Measurements from ENCODE around the gene SIVA1.

Gene SIVA1

GRCh38 chr14:104757681-104758392, 4.9 kb downstream of the SIVA1 start:
- peaks cover 19% of the 10 kb centered on the region for H3K4me1 ChIP-seq (ENCODE audit: insufficient read depth, low read length)
- no peak overlapping the region for H3K4me3 ChIP-seq (ENCODE audit: low read depth in 1 of 2, low read length in 2 of 2)
- H3K27ac ChIP-seq (ENCODE audit: low read depth, low read length), result no peak overlapping the region

GRCh38 chr14:104758981-104759969, 6.3 kb downstream of the SIVA1 start:
- Histone ChIP-seq H3K9ac (ENCODE audit: low read length) (no peak overlapping the region), H3K9me3 (ENCODE audit: low read length) (no peaks in the 10 kb centered on the region), H3K36me3 (ENCODE audit: insufficient read depth, low read length) (peaks cover 40% of the 10 kb centered on the region), H3K4me1 (ENCODE audit: insufficient read depth, low read length) (peaks cover 12% of the 10 kb centered on the region), H3K4me3 (ENCODE audit: low read depth in 1 of 2, low read length in 2 of 2) (no peak overlapping the region), H3K27me3 (ENCODE audit: control insufficient read depth in 1 of 2, insufficient read depth in 2 of 2, low read length in 2 of 2) (no peaks in the 10 kb centered on the region), H3K27ac (ENCODE audit: low read depth, low read length) (no peak overlapping the region)

More at GRCh38 chr14:104757681-104758392, 4.9 kb downstream of the SIVA1 start:
- Histone ChIP-seq H3K9ac (ENCODE audit: low read length) (no peak overlapping the region), H3K9me3 (ENCODE audit: low read length) (no peaks in the 10 kb centered on the region), H3K36me3 (ENCODE audit: insufficient read depth, low read length) (peaks cover 40% of the 10 kb centered on the region), H3K27me3 (ENCODE audit: control insufficient read depth in 1 of 2, insufficient read depth in 2 of 2, low read length in 2 of 2) (no peaks in the 10 kb centered on the region)

GRCh38 chr14:104765517-104765916, 12.6 kb downstream of the SIVA1 start:
- Histone ChIP-seq H3K9me3 (ENCODE audit: low read length) (no peaks in the 10 kb centered on the region), H3K9ac (ENCODE audit: low read length) (no peak overlapping the region), H3K27me3 (ENCODE audit: control insufficient read depth in 1 of 2, insufficient read depth in 2 of 2, low read length in 2 of 2) (no peaks in the 10 kb centered on the region), H3K36me3 (ENCODE audit: insufficient read depth, low read length) (peaks cover under 1% of the 10 kb centered on the region), H3K4me3 (ENCODE audit: low read depth in 1 of 2, low read length in 2 of 2) (no peak overlapping the region), H3K4me1 (ENCODE audit: insufficient read depth, low read length) (peaks cover 7% of the 10 kb centered on the region), H3K27ac (ENCODE audit: low read depth, low read length) (no peak overlapping the region)

DNA sequence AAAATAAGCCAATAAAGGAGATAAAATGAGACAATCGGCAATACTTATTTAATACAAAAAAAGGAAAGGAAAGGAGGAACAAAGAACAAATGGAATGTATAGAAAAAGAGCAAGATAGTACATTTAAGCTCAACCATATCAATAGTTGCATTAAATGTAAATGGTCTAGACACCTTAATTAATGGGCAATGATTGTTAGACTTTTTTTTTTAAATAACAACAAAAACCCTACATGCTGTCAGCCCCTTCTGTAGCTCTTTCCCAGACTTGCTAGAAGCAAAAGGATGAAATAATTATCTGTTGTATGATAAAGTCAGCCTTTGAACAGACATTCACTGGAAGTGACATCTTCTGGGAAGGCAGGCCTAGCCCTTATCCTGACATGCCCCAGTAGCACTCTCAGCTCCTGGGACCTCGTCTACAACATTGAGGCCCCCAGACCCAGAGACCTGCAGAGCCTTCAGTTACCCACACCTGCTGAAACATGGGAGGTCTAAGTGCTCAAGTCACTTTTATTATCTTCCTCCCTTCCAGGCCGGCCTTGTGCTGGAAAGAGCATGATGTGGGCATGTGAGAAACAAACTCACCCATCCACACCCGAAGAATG, 13.4 kb downstream of the SIVA1 start:
- Histone ChIP-seq H3K27me3 (ENCODE audit: control insufficient read depth in 1 of 2, insufficient read depth in 2 of 2, low read length in 2 of 2) (no peaks in the 10 kb centered on the region), H3K9me3 (ENCODE audit: low read length) (no peaks in the 10 kb centered on the region), H3K4me1 (ENCODE audit: insufficient read depth, low read length) (peaks cover 7% of the 10 kb centered on the region), H3K36me3 (ENCODE audit: insufficient read depth, low read length) (peaks cover 9% of the 10 kb centered on the region), H3K4me3 (ENCODE audit: low read depth in 1 of 2, low read length in 2 of 2) (no peak overlapping the region), H3K27ac (ENCODE audit: low read depth, low read length) (no peak overlapping the region), H3K9ac (ENCODE audit: low read length) (no peak overlapping the region)

DNA sequence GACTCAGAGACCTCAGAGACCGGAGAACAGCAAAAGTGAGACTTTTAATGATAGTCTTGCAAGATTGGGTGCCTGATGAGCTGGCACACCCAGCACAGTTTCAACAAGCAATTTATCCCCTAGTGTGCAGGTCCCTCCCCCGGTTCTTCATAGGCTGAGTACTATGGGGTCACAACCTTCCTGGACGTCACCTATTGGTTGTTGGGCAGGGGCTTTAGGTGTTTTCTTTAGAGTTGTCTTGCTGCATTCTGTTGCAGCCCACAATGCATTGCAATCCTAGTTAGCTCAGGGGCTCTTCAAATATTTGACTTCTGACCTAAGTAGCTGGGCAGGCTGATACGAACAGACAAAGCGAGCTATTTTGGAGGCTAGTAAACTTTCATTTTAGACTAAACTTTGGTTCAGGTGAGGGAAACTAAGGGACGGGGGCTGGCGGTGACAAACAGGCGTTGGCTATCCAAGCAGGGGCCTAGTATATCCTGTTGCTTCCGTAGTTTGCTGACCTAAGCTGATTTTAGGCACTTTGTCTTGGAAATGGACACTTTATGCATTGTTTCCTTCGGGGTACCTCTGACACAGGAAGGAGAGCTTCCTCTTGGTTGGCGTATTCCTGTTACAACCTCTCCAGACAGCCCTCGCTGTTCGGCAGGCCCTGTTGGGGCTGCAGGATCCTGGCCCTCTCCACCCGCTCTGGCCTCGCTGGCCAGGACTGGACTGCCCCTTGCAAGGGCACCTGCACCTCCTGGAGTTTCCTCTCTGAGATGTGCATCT, 14.1 kb downstream of the SIVA1 start:
- peaks cover 16% of the 10 kb centered on the region for H3K36me3 ChIP-seq (ENCODE audit: insufficient read depth, low read length)
- H3K9ac ChIP-seq (ENCODE audit: low read length), result no peak overlapping the region
- H3K9me3 ChIP-seq (ENCODE audit: low read length), result no peaks in the 10 kb centered on the region
- peaks cover 7% of the 10 kb centered on the region for H3K4me1 ChIP-seq (ENCODE audit: insufficient read depth, low read length)
- H3K27ac ChIP-seq (ENCODE audit: low read depth, low read length), result no peak overlapping the region
- H3K27me3 ChIP-seq (ENCODE audit: control insufficient read depth in 1 of 2, insufficient read depth in 2 of 2, low read length in 2 of 2), result no peaks in the 10 kb centered on the region
- no peak overlapping the region for H3K4me3 ChIP-seq (ENCODE audit: low read depth in 1 of 2, low read length in 2 of 2)

DNA sequence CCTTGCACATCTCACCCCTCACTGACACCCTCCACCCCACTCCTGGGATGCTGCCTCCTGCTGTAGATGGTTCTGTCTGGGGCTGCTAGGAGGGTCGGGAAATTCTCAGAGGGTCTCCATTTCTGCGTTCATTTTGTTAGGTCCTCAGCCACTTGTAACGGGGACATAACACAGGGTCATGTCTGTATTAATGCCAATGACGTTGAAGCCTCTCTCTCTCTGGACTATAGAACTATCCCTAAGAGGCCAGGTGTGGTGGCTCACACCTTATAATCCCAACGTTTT, 14.6 kb downstream of the SIVA1 start:
- no peaks in the 10 kb centered on the region for H3K9me3 ChIP-seq (ENCODE audit: low read length)
- peaks cover 17% of the 10 kb centered on the region for H3K36me3 ChIP-seq (ENCODE audit: insufficient read depth, low read length)
- H3K27ac ChIP-seq (ENCODE audit: low read depth, low read length), result no peak overlapping the region
- no peak overlapping the region for H3K9ac ChIP-seq (ENCODE audit: low read length)
- H3K27me3 ChIP-seq (ENCODE audit: control insufficient read depth in 1 of 2, insufficient read depth in 2 of 2, low read length in 2 of 2), result no peaks in the 10 kb centered on the region
- no peak overlapping the region for H3K4me3 ChIP-seq (ENCODE audit: low read depth in 1 of 2, low read length in 2 of 2)
- H3K4me1 ChIP-seq (ENCODE audit: insufficient read depth, low read length), result peaks cover 7% of the 10 kb centered on the region

DNA sequence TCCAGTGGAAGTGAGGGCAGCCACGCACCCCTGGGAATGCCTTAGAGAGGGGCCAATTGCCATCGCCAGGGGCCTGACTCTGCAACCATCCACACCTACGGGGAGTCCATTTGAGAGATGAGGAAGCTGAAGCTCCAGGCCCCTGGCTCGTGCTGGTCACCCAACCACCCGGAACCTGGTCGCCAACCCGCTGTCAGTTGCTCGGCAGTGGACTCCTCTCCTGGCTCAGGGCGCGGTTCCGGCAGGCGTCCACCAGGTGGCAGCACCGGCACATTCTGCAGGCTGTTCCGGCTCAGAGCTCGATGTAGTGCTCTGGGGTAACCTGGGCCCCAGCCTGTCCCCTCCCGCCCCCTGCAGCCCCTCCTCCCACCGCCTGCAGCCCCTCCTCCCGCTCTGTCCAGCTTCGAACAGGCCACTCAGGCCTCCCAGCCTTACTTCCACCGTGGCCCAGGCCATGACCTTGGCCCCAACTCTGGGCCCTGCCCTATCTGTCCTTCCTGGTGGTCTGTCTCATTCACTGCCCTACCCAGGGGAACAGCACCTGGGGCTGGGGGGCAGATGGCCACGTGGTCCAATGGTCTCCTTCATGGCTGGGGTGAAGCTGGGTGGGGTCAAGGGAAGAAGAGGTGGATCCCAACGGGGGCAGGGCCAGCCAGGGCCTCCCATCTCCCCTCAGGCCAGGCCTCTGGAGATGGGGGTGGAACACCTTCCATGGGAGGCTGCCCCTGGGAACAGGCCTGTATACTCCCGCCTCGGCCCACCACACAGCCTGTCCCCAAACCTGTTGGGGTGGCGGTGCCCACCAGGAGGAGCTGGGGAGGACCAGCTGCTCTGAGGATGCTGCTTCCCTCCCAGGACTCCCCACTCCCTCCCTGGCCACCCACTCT, 15.7 kb downstream of the SIVA1 start:
- Histone ChIP-seq H3K4me1 (ENCODE audit: insufficient read depth, low read length) (peaks cover 7% of the 10 kb centered on the region), H3K4me3 (ENCODE audit: low read depth in 1 of 2, low read length in 2 of 2) (no peak overlapping the region), H3K9ac (ENCODE audit: low read length) (no peak overlapping the region), H3K27ac (ENCODE audit: low read depth, low read length) (peak overlapping the region; percentile 23), H3K36me3 (ENCODE audit: insufficient read depth, low read length) (peaks cover 17% of the 10 kb centered on the region), H3K27me3 (ENCODE audit: control insufficient read depth in 1 of 2, insufficient read depth in 2 of 2, low read length in 2 of 2) (no peaks in the 10 kb centered on the region), H3K9me3 (ENCODE audit: low read length) (no peaks in the 10 kb centered on the region)

DNA sequence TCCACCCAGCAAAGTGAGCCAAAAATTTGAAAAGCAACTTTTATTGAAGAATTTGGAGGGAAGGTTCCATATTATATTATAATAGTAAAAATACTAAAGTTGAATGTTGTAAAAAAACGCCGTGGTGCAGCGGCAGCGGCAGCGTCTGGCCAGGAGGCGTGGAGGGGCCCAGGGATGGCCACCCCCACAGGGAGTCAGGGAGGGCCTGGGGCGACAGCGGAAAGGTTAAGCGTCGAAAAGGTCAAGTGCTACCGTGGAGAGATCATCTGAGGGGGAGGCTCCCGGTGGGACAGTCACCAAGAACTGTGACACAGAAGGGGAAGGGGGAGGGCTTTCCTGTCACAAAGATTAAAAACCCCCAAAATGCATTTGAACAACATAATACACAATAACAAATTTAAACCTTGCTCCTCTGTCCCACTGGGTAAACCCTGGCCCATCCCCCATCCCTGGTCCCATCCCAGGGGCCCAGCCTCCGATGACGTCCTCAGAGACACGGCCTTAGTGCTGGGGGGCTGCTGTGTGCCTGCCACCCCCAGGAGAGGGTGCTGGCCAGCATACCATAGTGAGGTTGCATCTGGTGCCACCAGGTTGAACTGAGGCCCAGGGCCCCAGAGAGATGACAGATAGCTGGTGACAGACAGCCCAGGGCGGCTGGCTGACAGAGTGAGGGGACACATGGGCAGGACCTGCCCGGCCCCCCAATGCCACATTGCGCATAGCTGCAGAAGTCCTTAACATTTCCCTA, 16.6 kb downstream of the SIVA1 start:
- no peak overlapping the region for H3K4me3 ChIP-seq (ENCODE audit: low read depth in 1 of 2, low read length in 2 of 2)
- peaks cover 17% of the 10 kb centered on the region for H3K36me3 ChIP-seq (ENCODE audit: insufficient read depth, low read length)
- no peak overlapping the region for H3K9ac ChIP-seq (ENCODE audit: low read length)
- H3K27me3 ChIP-seq (ENCODE audit: control insufficient read depth in 1 of 2, insufficient read depth in 2 of 2, low read length in 2 of 2), result no peaks in the 10 kb centered on the region
- no peaks in the 10 kb centered on the region for H3K9me3 ChIP-seq (ENCODE audit: low read length)
- H3K27ac ChIP-seq (ENCODE audit: low read depth, low read length), result no peak overlapping the region
- H3K4me1 ChIP-seq (ENCODE audit: insufficient read depth, low read length), result peaks cover 7% of the 10 kb centered on the region

- no peak overlapping the region for H3K27ac ChIP-seq (ENCODE audit: low read depth, low read length)
- no peaks in the 10 kb centered on the region for H3K9me3 ChIP-seq (ENCODE audit: low read length)
- peaks cover 17% of the 10 kb centered on the region for H3K36me3 ChIP-seq (ENCODE audit: insufficient read depth, low read length)
- H3K27me3 ChIP-seq (ENCODE audit: control insufficient read depth in 1 of 2, insufficient read depth in 2 of 2, low read length in 2 of 2), result no peaks in the 10 kb centered on the region
- H3K4me1 ChIP-seq (ENCODE audit: insufficient read depth, low read length), result peaks cover 7% of the 10 kb centered on the region
- no peak overlapping the region for H3K4me3 ChIP-seq (ENCODE audit: low read depth in 1 of 2, low read length in 2 of 2)
- no peak overlapping the region for H3K9ac ChIP-seq (ENCODE audit: low read length)
These were observed 17.2 kb downstream of the SIVA1 start for GRCh38 chr14:104770072-104770579.

DNA sequence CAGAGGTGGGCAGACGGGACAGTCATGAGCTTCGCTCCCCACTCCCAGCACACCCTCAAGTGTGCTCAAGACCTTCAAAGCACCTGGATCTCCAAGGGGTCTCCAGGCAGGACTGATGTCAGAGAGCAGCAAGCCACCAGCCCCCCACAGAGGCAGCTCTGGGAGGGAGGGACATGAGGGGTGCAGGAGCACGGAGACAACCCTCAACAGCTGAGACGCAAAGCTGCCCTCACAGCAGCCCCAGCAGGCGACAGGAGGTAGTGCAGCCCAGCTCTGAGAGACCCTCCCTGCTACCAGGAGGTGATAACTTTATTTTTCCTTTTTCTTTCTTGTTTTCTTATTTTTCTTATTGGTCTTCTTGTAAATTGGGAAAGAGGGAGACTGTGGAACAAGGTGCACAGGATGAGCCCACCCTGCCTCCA, 17.9 kb downstream of the SIVA1 start:
- Histone ChIP-seq H3K36me3 (ENCODE audit: insufficient read depth, low read length) (peaks cover 17% of the 10 kb centered on the region), H3K27me3 (ENCODE audit: control insufficient read depth in 1 of 2, insufficient read depth in 2 of 2, low read length in 2 of 2) (no peaks in the 10 kb centered on the region), H3K27ac (ENCODE audit: low read depth, low read length) (no peak overlapping the region), H3K4me3 (ENCODE audit: low read depth in 1 of 2, low read length in 2 of 2) (no peak overlapping the region), H3K4me1 (ENCODE audit: insufficient read depth, low read length) (peaks cover 7% of the 10 kb centered on the region), H3K9me3 (ENCODE audit: low read length) (no peaks in the 10 kb centered on the region), H3K9ac (ENCODE audit: low read length) (no peak overlapping the region)

Data from muscle layer of colon (tissue), 2 donors.